Mesenchymal stem cell (in vitro differentiated cells and primary cell): ENCODE data around the gene USP5.

Experiments used
- DNase-seq: peaks from one replicate; pipeline ENCODE4 v3.0.0-alpha.2; 2013
- H2AFZ ChIP-seq: one replicate; pipeline ENCODE4 v1.6.1; 2013; ENCODE audit warnings: low read depth, mild to moderate bottlenecking, control low read depth, inconsistent platforms, low read length, moderate library complexity
- H2AK5ac ChIP-seq: 2 replicates; pipeline ENCODE4 v1.6.1; 2013; ENCODE audit warnings: low read length, moderate library complexity, mild to moderate bottlenecking, inconsistent platforms; ENCODE audit not compliant: severe bottlenecking
- H2BK120ac ChIP-seq: one replicate; pipeline ENCODE4 v1.6.1; 2013; ENCODE audit warnings: low read depth, mild to moderate bottlenecking, inconsistent platforms, low read length, moderate library complexity
- H2BK12ac ChIP-seq, 2 experiments: one replicate each; pipeline ENCODE4 v1.6.1; 2013; ENCODE audit warnings: inconsistent platforms in 2 of 2, low read length in 2 of 2, mild to moderate bottlenecking in 2 of 2, moderate library complexity in 2 of 2, control low read depth in 1 of 2
- H2BK15ac ChIP-seq: one replicate; pipeline ENCODE4 v1.6.1; 2013; ENCODE audit warnings: mild to moderate bottlenecking, low read depth, inconsistent platforms; ENCODE audit not compliant: poor library complexity, severe bottlenecking
- H2BK5ac ChIP-seq: 2 replicates; pipeline ENCODE4 v1.6.1; 2013; ENCODE audit warnings: low read depth, mild to moderate bottlenecking, low read length, control low read depth, inconsistent platforms; ENCODE audit not compliant: poor library complexity, severe bottlenecking
- H3K14ac ChIP-seq, 2 experiments: one replicate each; pipeline ENCODE4 v1.6.1; 2013; ENCODE audit warnings: inconsistent platforms in 2 of 2, low read length in 2 of 2, control low read depth in 1 of 2, mild to moderate bottlenecking in 1 of 2, moderate library complexity in 1 of 2
- H3K18ac ChIP-seq, 2 experiments: one replicate each; pipeline ENCODE4 v1.6.1; 2013; ENCODE audit warnings: inconsistent platforms in 2 of 2, low read length in 2 of 2, control low read depth in 1 of 2, low read depth in 1 of 2, mild to moderate bottlenecking in 1 of 2
- H3K23ac ChIP-seq, 2 experiments: one replicate each; pipeline ENCODE4 v1.6.1; 2013; ENCODE audit warnings: inconsistent platforms in 2 of 2, low read length in 2 of 2, mild to moderate bottlenecking in 2 of 2, moderate library complexity in 2 of 2, control low read depth in 1 of 2
- H3K27ac ChIP-seq: 2 replicates; pipeline ENCODE4 v1.5.1; 2013; ENCODE audit warnings: mild to moderate bottlenecking, moderate library complexity, low read length, control low read depth, inconsistent platforms; ENCODE audit not compliant: poor library complexity, severe bottlenecking
- H3K27me3 ChIP-seq, 2 experiments: 2 replicates each; pipeline versions ENCODE4 v1.6.1 to v1.7.0; 2013; ENCODE audit warnings: low read length in 2 of 2, mild to moderate bottlenecking in 2 of 2, moderate library complexity in 2 of 2, control low read depth in 1 of 2, inconsistent platforms in 1 of 2; ENCODE audit not compliant: control insufficient read depth in 1 of 2, insufficient read depth in 1 of 2
- H3K36me3 ChIP-seq, 2 experiments: 2 replicates each; pipeline versions ENCODE4 v1.6.1 to v1.7.0; 2013; ENCODE audit warnings: low read length in 2 of 2, control low read depth in 1 of 2, inconsistent platforms in 1 of 2, low read depth in 1 of 2, mild to moderate bottlenecking in 1 of 2; ENCODE audit not compliant: insufficient read depth in 2 of 2, control insufficient read depth in 1 of 2
- H3K4ac ChIP-seq, 2 experiments: one replicate each; pipeline ENCODE4 v1.6.1; 2013; ENCODE audit warnings: inconsistent platforms in 2 of 2, low read length in 2 of 2, mild to moderate bottlenecking in 2 of 2, moderate library complexity in 2 of 2, control low read depth in 1 of 2, low read depth in 1 of 2
- H3K4me1 ChIP-seq: 2 replicates; pipeline ENCODE4 v1.6.1; 2013; ENCODE audit warnings: low read depth, low read length, control low read depth; ENCODE audit not compliant: control insufficient read depth, insufficient read depth
- H3K4me2 ChIP-seq: 2 replicates; pipeline ENCODE4 v1.6.1; 2013; ENCODE audit warnings: low read length, mild to moderate bottlenecking, inconsistent platforms; ENCODE audit not compliant: poor library complexity, severe bottlenecking
- H3K4me3 ChIP-seq, 2 experiments: 2 replicates each; pipeline versions ENCODE4 v1.5.1 to v1.7.0; 2013; ENCODE audit warnings: low read length in 2 of 2, mild to moderate bottlenecking in 2 of 2, control low read depth in 1 of 2, low read depth in 1 of 2; ENCODE audit not compliant: insufficient read depth in 1 of 2
- H3K79me1 ChIP-seq: replicated peaks from 2 replicates; pipeline ENCODE4 v1.6.1; 2013; ENCODE audit warnings: mild to moderate bottlenecking, control low read depth, low read length, inconsistent platforms; ENCODE audit not compliant: poor library complexity, severe bottlenecking
- H3K9ac ChIP-seq: 2 replicates; pipeline ENCODE4 v1.7.0; 2013; ENCODE audit warnings: mild to moderate bottlenecking, low read length, moderate library complexity
- H3K9me3 ChIP-seq: 2 replicates; pipeline ENCODE4 v1.7.0; 2013; ENCODE audit warnings: mild to moderate bottlenecking, low read length; ENCODE audit not compliant: control insufficient read depth
- H4K8ac ChIP-seq: one replicate; pipeline ENCODE4 v1.6.1; 2013; ENCODE audit warnings: inconsistent platforms, mild to moderate bottlenecking, low read length, moderate library complexity
- H4K91ac ChIP-seq: one replicate; pipeline ENCODE4 v1.6.1; 2013; ENCODE audit warnings: mild to moderate bottlenecking, low read length, inconsistent platforms
- WGBS: methylation state at CpG from one replicate; pipeline ENCODE4 v1.1.7; 2013; ENCODE audit warnings: mixed read lengths; 5-methylcytosine and 5-hydroxymethylcytosine counted together

USP5 gene

GRCh38 chr12:6852651-6853354, 853 bp downstream of the USP5 start:
- Histone ChIP-seq H2BK15ac (no peak overlapping the region), H4K91ac (peak overlapping the region; percentile 84), H3K36me3 (peaks cover 49 to 50% of the 10 kb centered on the region in 2 experiments), H3K9me3 (no peaks in the 10 kb centered on the region), H3K4me1 (peaks cover 16% of the 10 kb centered on the region), H3K27ac (peak overlapping the region; percentile 87), H2BK120ac (peak overlapping the region; percentile 27), H3K18ac (peak overlapping the region; percentile 6 to 38), H3K4ac (peak overlapping the region in 1 of 2 experiments; percentile 29), H3K79me1 (peaks cover 30% of the 10 kb centered on the region), H2BK12ac (no peak overlapping the region), H3K14ac (peak overlapping the region in 1 of 2 experiments; percentile 26), H3K9ac (peak overlapping the region; percentile 94), H2AK5ac (no peak overlapping the region), H3K4me3 (peak overlapping the region; percentile 52 to 98), H3K4me2 (peak overlapping the region; percentile 72), H3K23ac (no peak overlapping the region), H2AFZ (no peak overlapping the region), H3K27me3 (no peaks in the 10 kb centered on the region), H4K8ac (peak overlapping the region; percentile 33), H2BK5ac (no peak overlapping the region)
- peak; percentile 85 for DNase-seq
- WGBS, result 2% methylated on average over 10 of the region's 18 CpGs

GRCh38 chr12:6853626-6854025, 1.7 kb downstream of the USP5 start:
- peak overlapping the region; percentile 94 for H3K9ac ChIP-seq
- H2BK120ac ChIP-seq, result no peak overlapping the region
- peaks cover 30% of the 10 kb centered on the region for H3K79me1 ChIP-seq
- H3K4ac ChIP-seq, result peak overlapping the region in 1 of 2 experiments; percentile 30
- no peaks in the 10 kb centered on the region for H3K9me3 ChIP-seq
- no peak overlapping the region for H2BK15ac ChIP-seq
- H3K36me3 ChIP-seq, result peaks cover 51 to 56% of the 10 kb centered on the region in 2 experiments
- H2AFZ ChIP-seq, result no peak overlapping the region
- H4K8ac ChIP-seq, result no peak overlapping the region
- WGBS, result no CpG with 5 or more reads among the region's 1 CpG
- no peaks in the 10 kb centered on the region for H3K27me3 ChIP-seq
- peaks cover 16% of the 10 kb centered on the region for H3K4me1 ChIP-seq
- no peak overlapping the region for H3K4me2 ChIP-seq
- no peak overlapping the region for H2BK12ac ChIP-seq
- DNase-seq, result no peak
- H2BK5ac ChIP-seq, result no peak overlapping the region
- H3K27ac ChIP-seq, result peak overlapping the region; percentile 51
- H4K91ac ChIP-seq, result no peak overlapping the region
- H2AK5ac ChIP-seq, result peak overlapping the region; percentile 27
- no peak overlapping the region for H3K14ac ChIP-seq
- no peak overlapping the region for H3K23ac ChIP-seq
- peak overlapping the region in 1 of 2 experiments; percentile 98 for H3K4me3 ChIP-seq
- no peak overlapping the region for H3K18ac ChIP-seq

GRCh38 chr12:6854036-6854435, 2.1 kb downstream of the USP5 start:
- Histone ChIP-seq H3K23ac (no peak overlapping the region), H3K27ac (peak overlapping the region; percentile 51), H2BK15ac (no peak overlapping the region), H3K4me3 (peak overlapping the region in 1 of 2 experiments; percentile 98), H2AFZ (no peak overlapping the region), H3K9ac (peak overlapping the region; percentile 94), H3K4me1 (peaks cover 16% of the 10 kb centered on the region), H4K8ac (no peak overlapping the region), H4K91ac (no peak overlapping the region), H3K18ac (no peak overlapping the region), H3K4ac (no peak overlapping the region), H3K4me2 (no peak overlapping the region), H3K79me1 (peaks cover 33% of the 10 kb centered on the region), H2BK120ac (no peak overlapping the region), H3K27me3 (no peaks in the 10 kb centered on the region), H3K14ac (no peak overlapping the region), H2AK5ac (peak overlapping the region; percentile 70), H2BK5ac (no peak overlapping the region), H2BK12ac (no peak overlapping the region), H3K36me3 (peaks cover 51 to 56% of the 10 kb centered on the region in 2 experiments), H3K9me3 (no peaks in the 10 kb centered on the region)
- WGBS, result 84% methylated on average over 6 of the region's 6 CpGs
- no peak for DNase-seq

- no peak overlapping the region for H3K4me3 ChIP-seq
- H3K4ac ChIP-seq, result no peak overlapping the region
- no peak overlapping the region for H4K8ac ChIP-seq
- no peak overlapping the region for H2BK15ac ChIP-seq
- no peak overlapping the region for H3K4me2 ChIP-seq
- H4K91ac ChIP-seq, result no peak overlapping the region
- no peak overlapping the region for H2BK12ac ChIP-seq
- H3K36me3 ChIP-seq, result peaks cover 55 to 57% of the 10 kb centered on the region in 2 experiments
- H2BK120ac ChIP-seq, result no peak overlapping the region
- no peaks in the 10 kb centered on the region for H3K9me3 ChIP-seq
- 95% methylated on average over 14 of the region's 14 CpGs for WGBS
- H3K79me1 ChIP-seq, result peaks cover 37% of the 10 kb centered on the region
- H3K27me3 ChIP-seq, result no peaks in the 10 kb centered on the region
- H3K9ac ChIP-seq, result peak overlapping the region; percentile 94
- no peak overlapping the region for H2AFZ ChIP-seq
- no peak overlapping the region for H2AK5ac ChIP-seq
- no peak overlapping the region for H3K14ac ChIP-seq
- no peak overlapping the region for H3K27ac ChIP-seq
- DNase-seq, result no peak
- peaks cover 13% of the 10 kb centered on the region for H3K4me1 ChIP-seq
- H3K23ac ChIP-seq, result no peak overlapping the region
- H3K18ac ChIP-seq, result no peak overlapping the region
- H2BK5ac ChIP-seq, result no peak overlapping the region
These were observed 3.4 kb downstream of the USP5 start for GRCh38 chr12:6855322-6855721.
